ENCODE data around the gene PIGA.

- TF ChIP-seq POLR2A (IDR thresholded peaks at IDR 0.05; ENCODE audit: low read depth, low read length) (no peak), POLR2AphosphoS5 (IDR thresholded peaks at IDR 0.05; ENCODE audit: low read depth, low read length) (no peak)
Measured at GRCh38 chrX:15271757-15272156, 63.6 kb downstream of the PIGA start.

All from GM12892 (cell line).